Limb (tissue), 2 donors: ENCODE results near the gene MGMT.
A peak's percentile ranks its signal among the peaks of the same experiment; 100 is the strongest.

Source experiments
- DNase-seq, 2 donors: peaks; one replicate each; pipeline ENCODE4 v3.0.0-alpha.2; 2016; ENCODE audit errors: extremely low spot score in 2 of 2

MGMT gene

GRCh38 chr10:129706523-129706922, 239.5 kb downstream of the MGMT start:
- DNase-seq: no peak

- peak; percentile 74 to 80 for DNase-seq
Observed at GRCh38 chr10:129707406-129708388, 240.7 kb downstream of the MGMT start.

GRCh38 chr10:129709101-129709500, 242.1 kb downstream of the MGMT start:
- DNase-seq: no peak

DNA sequence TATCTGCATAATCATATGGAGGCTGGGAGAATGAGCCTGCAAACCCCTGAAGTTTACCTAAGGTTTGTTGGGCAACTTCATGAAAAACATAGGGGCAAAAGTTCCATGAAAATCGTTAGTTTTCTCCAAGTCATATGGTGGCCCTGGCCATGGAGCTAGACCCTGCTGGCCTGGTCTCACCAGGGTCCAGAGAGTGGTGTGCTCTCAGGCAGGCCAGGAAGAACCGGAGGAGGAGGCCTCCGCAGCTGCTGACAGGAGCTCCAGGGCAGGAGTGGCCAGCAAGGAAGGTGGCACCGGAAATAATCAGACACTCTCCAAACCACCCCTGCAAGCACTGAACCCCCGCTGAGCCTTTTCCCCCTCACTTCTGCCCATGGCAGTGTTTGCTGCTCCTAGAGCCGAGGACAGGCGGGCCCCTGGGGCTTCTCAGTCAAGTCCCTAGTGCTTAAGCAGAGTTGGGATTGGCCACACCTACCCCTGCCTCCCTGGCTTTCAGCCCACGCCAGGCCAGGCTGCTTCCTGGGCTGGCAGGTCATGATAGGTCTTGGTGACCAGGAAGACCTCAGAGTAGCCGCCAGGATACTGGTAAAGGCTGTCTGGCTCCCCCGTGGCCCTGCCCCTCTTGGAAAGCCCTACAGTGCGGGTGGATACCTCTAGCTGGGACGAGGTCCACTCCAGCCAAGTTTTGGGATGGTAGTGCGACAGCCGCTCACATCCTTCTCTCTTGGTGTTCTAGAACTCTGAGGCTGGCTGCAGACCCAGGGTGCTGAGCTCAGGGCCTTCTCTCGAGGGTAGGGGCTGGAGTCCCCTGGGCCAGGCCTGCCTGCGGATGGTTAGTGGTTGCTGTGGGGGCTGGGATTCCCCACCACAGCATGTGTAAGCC, 242.8 kb downstream of the MGMT start:
- DNase-seq: no peak

DNA sequence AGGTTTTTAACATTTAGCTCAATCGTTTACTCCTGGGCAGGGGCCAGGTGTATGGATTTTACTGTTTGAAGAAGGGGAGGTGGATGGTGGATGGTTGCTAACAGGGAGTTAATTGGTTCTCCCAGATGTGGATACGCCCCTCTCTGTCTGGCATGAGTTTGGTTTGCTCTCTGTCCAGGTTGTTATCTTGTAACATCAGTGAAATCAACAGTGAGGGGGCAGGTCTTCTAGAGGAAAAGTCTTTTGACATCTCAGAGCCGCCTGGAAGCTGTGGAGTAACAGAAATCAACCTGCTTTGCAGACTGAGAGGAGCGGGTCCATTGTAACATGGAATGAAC, 243.4 kb downstream of the MGMT start:
- no peak for DNase-seq

GRCh38 chr10:129711291-129711690, 244.2 kb downstream of the MGMT start:
- no peak for DNase-seq

DNA sequence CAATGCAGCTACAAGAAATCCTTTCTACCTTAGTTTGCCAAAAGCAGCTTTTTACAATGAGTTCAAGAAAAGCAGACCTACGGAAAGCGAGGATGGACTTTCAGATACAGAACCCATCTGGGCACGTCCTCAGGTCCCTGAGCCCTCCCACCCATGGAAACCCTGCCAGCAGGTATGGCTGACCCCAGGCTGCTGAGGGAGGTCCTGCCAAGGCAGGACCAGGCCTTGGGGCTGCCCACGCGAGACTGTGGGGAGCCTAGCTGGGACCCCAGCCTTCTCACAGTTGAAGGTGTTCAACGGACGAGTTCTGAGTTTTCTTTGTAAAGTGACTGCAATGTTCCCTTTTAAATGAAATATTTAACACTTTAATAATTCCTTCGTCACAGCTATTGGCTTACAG, 245.0 kb downstream of the MGMT start:
- DNase-seq: no peak

DNA sequence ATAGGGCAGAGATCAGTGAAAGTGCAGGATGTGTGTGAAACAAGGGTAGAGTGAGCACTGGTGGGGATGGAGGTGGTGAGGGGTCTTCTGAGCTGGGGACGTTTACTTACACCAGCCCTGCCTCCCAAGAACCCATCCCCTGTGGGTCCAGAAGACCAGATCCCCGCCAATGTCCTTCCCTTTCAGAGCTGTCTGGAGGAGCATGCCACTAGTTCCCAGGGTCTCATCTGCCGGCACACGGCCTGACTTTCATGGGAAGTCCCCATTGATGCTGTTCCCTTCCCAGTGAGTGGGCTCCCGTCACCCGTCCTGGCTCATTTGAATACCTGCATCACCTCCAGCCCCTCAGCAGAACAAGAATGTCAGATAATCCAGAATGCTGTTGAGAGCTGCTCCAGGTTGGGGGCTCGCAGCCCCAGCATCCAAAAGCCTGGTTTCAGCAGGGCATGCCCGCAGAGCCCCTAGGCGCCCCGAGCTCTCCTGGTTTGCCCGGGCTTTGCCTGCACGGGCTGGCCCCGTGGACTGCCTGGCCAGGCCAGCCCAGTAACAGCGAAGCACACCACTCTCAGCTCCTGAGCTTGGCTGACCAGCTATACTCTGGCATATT, 246.7 kb downstream of the MGMT start:
- peak in 1 of 2 donors; percentile 9 for DNase-seq

DNA sequence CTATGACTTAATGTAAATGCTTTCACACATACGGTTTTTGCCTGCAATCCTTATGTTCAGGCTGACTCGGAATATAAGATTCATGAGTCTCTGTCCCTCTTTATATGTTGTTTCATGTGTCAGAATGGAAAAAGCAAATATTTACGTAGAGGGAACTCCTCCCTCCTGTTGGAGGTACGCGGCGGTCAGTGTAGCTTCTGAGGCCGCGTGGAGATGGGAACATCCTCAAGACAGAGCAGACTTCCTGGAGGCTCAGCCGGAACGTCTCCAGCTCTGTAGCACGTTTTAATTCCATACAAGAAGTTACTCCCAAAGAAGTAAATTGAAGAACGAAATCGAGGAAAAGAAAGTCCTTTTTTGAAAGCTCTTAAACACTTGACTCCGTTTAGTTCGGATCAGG, 248.8 kb downstream of the MGMT start:
- peak in 1 of 2 donors; percentile 23 for DNase-seq

GRCh38 chr10:129716211-129716681, 249.2 kb downstream of the MGMT start:
- DNase-seq: peak in 1 of 2 donors; percentile 27

DNA sequence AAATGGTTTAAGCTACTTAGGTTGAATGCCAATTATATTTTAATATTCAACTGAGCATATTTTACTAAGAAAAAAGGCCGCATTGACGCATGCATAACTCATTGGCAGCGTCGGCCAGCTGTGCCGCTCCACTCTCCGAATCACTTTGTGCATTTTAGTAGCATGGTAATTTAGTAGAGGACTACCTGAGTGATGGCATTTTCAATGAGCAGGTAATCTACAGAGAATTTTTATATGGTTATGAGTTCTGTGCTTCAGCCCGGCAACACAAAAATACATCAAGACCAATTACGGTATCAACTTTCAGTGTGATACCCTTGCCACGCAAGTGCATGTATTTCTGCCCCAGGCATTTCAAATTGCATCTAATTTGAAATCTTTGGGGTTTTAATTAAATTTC, 249.8 kb downstream of the MGMT start:
- DNase-seq: peak in 1 of 2 donors; percentile 9

GRCh38 chr10:129717816-129718547, 250.9 kb downstream of the MGMT start:
- peak in 1 of 2 donors; percentile 13 for DNase-seq

- DNase-seq: no peak
Observed at GRCh38 chr10:129718548-129719414, 251.7 kb downstream of the MGMT start.

- DNase-seq: no peak
Observed at GRCh38 chr10:129719415-129719739, 252.3 kb downstream of the MGMT start.

- DNase-seq: peak in 1 of 2 donors; percentile 19
Observed at GRCh38 chr10:129719889-129720590, 253.0 kb downstream of the MGMT start.

DNA sequence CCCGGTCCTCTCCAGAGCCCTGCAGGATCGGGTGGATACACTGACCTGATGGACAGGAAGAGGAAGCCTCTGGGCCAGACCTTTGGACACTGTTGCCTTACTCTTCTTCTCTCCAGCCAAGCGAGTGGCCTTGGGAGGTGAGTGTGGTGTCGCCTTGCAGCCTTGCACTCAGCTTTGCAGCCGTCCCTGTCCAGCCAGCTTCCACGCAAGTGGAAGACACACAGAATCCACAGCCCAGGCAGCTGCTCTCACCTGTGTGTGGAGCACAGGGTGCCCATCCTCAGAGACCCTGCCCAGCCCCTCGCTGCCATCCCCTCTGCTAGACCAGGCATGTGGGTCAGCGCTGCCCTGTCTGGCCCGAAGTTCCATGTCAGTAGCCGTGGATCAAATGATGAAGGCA, 258.0 kb downstream of the MGMT start:
- DNase-seq: no peak

- DNase-seq: no peak
Observed at GRCh38 chr10:129725482-129725881, 258.4 kb downstream of the MGMT start.

- DNase-seq: no peak
Observed at GRCh38 chr10:129725890-129726631, 259.0 kb downstream of the MGMT start.

GRCh38 chr10:129727071-129727470, 260.0 kb downstream of the MGMT start:
- DNase-seq: no peak
